Measurements from ENCODE around the gene CAPN5. TPM values are rescaled to one million over a fixed set of nuclear protein-coding genes. Genes with fewer than 3 reads are reported as not detected.

Gene CAPN5
- total and polyA plus RNA-seq, 2 of the 13 experiments (the other 11 are each of a cell fraction or from before 2014, with no cell fraction given) = 0.27 to 1.2 TPM

GRCh38 chr11:77047007-77047927 is 19.5 kb upstream of the CAPN5 start (continued):
- TF ChIP-seq, protein P1, sequence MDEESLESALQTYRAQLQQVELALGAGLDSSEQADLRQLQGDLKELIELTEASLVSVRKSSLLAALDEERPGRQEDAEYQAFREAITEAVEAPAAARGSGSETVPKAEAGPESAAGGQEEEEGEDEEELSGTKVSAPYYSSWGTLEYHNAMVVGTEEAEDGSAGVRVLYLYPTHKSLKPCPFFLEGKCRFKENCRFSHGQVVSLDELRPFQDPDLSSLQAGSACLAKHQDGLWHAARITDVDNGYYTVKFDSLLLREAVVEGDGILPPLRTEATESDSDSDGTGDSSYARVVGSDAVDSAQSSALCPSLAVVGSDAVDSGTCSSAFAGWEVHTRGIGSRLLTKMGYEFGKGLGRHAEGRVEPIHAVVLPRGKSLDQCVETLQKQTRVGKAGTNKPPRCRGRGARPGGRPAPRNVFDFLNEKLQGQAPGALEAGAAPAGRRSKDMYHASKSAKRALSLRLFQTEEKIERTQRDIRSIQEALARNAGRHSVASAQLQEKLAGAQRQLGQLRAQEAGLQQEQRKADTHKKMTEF (CRISPR knock-in tag; IDR thresholded peaks at IDR 0.05) = no peak
- TF ChIP-seq GABPA (IDR thresholded peaks at IDR 0.05; ENCODE audit: low read depth, low read length) = peak; percentile 41
- peak; percentile 92 for TF ChIP-seq GABPA (CRISPR knock-in tag; IDR thresholded peaks at IDR 0.05; ENCODE audit: low read depth)
- TF ChIP-seq SRF (IDR thresholded peaks at IDR 0.05; ENCODE audit: low read depth, low read length) = peak; percentile 99
- TF ChIP-seq, protein P2, sequence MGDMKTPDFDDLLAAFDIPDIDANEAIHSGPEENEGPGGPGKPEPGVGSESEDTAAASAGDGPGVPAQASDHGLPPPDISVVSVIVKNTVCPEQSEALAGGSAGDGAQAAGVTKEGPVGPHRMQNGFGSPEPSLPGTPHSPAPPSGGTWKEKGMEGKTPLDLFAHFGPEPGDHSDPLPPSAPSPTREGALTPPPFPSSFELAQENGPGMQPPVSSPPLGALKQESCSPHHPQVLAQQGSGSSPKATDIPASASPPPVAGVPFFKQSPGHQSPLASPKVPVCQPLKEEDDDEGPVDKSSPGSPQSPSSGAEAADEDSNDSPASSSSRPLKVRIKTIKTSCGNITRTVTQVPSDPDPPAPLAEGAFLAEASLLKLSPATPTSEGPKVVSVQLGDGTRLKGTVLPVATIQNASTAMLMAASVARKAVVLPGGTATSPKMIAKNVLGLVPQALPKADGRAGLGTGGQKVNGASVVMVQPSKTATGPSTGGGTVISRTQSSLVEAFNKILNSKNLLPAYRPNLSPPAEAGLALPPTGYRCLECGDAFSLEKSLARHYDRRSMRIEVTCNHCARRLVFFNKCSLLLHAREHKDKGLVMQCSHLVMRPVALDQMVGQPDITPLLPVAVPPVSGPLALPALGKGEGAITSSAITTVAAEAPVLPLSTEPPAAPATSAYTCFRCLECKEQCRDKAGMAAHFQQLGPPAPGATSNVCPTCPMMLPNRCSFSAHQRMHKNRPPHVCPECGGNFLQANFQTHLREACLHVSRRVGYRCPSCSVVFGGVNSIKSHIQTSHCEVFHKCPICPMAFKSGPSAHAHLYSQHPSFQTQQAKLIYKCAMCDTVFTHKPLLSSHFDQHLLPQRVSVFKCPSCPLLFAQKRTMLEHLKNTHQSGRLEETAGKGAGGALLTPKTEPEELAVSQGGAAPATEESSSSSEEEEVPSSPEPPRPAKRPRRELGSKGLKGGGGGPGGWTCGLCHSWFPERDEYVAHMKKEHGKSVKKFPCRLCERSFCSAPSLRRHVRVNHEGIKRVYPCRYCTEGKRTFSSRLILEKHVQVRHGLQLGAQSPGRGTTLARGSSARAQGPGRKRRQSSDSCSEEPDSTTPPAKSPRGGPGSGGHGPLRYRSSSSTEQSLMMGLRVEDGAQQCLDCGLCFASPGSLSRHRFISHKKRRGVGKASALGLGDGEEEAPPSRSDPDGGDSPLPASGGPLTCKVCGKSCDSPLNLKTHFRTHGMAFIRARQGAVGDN (CRISPR knock-in tag; IDR thresholded peaks at IDR 0.05) = 0 out of 2 replicates have a peak, but pooled peaks have one; percentile 15
- TF ChIP-seq, protein P3, sequence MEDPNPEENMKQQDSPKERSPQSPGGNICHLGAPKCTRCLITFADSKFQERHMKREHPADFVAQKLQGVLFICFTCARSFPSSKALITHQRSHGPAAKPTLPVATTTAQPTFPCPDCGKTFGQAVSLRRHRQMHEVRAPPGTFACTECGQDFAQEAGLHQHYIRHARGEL (CRISPR knock-in tag; IDR thresholded peaks at IDR 0.05) = no peak
- peak; percentile 58 for TF ChIP-seq STAG1 (CRISPR knock-in tag; IDR thresholded peaks at IDR 0.05)
- peak; percentile 62; the same call in 1 of the 2 replicates for TF ChIP-seq MIXL1 (CRISPR knock-in tag; IDR thresholded peaks at IDR 0.05)
- TF ChIP-seq ZBTB40 (IDR thresholded peaks at IDR 0.05) = peak; percentile 55
- no peak for TF ChIP-seq ZBTB40 (CRISPR knock-in tag; IDR thresholded peaks at IDR 0.05)

Measured in HepG2 (cell line).